Cardiac fibroblast (primary cell): ENCODE data around the gene ZNF22.

ENCODE experiments used
- DNase-seq, 2 donors: peaks; one replicate each; pipeline versions ENCODE4 v3.0.0 to v3.0.0-alpha.2; 2010; ENCODE audit warnings: low read depth in 2 of 2
- H3K4me3 ChIP-seq, 2 donors: replicated peaks in 1 of 2; 1 replicate in 1 of 2; 2 replicates in 1 of 2; pipeline ENCODE4 v1.5.1; 2011; ENCODE audit warnings: low read depth in 2 of 2, low read length in 2 of 2, mild to moderate bottlenecking in 2 of 2, moderate library complexity in 1 of 2
- CTCF ChIP-seq: IDR thresholded peaks from one replicate; pipeline ENCODE4 v1.5.1; 2011; ENCODE audit warnings: low read depth, mild to moderate bottlenecking, low read length, inconsistent platforms

ZNF22 gene

GRCh38 chr10:44992070-44992731 is 8.5 kb upstream of the ZNF22 start:
- no peak for DNase-seq
- TF ChIP-seq CTCF = no peak
- no peak overlapping the region for H3K4me3 ChIP-seq

GRCh38 chr10:44992732-44993225 is 7.9 kb upstream of the ZNF22 start:
- H3K4me3 ChIP-seq = no peak overlapping the region
- no peak for DNase-seq
- no peak for TF ChIP-seq CTCF

DNA sequence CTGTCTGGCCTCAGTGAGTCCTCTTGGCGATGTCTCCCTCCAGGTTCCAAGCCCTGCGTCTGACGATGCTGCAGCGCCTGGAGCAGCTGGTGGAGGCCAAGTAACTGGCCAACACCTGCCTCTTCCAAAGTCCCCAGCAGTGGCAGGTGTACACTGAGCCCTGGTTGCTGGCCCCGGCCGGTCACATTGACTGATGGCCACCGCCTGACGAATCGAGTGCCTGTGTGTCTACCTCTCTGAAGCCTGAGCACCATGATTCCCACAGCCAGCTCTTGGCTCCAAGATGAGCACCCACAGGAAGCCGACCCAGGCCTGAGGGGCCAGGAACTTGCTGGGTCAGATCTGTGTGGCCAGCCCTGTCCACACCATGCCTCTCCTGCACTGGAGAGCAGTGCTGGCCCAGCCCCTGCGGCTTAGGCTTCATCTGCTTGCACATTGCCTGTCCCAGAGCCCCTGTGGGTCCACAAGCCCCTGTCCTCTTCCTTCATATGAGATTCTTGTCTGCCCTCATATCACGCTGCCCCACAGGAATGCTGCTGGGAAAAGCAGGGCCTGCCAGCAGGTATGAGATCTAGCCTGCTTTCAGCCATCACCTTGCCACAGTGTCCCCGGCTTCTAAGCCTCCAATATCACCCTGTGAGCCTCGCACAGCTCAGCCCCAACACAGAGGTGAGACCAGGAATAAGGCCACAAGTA is 7.3 kb upstream of the ZNF22 start:
- no peak for DNase-seq
- TF ChIP-seq CTCF = no peak
- H3K4me3 ChIP-seq = no peak overlapping the region

GRCh38 chr10:44993922-44994751 is 6.6 kb upstream of the ZNF22 start:
- H3K4me3 ChIP-seq = no peak overlapping the region
- no peak for TF ChIP-seq CTCF
- peak; percentile 76 to 79 for DNase-seq

DNA sequence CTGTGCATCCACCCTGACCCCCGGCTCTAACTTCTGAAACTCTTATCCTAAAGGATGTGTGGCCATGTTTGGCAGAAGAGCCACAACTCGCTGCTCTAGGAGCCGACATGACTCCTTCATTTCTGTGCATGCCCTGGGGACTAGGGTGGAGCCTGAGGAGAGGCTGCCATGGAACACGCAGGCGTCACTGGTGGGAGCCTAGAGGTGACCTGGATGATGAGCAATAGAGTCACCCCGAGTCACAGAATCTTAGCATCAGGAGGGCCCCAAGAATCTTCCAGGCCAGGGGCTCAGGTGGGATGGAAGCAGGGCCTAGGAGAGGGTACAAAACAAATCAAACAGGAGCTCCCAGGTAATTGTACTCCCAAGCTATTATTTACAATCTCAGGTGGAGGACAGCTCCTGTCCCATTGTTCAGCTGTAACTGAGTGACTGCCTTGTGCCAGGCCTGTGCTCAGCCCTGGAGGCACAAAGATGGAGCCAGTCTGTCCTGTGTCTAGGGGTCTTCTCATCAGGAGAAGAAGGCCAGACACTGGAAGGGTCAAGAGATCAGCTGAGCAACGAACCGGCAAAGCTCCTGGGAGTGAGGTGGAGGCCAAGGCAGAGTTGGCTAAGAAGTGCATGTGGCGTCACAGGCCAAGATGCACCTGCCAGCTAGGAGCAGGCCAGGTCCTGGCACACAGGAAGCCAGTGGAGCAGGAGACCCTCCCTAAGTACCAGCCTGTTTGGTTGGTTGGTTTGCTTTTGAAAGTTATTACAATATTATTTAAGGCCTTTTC is 5.8 kb upstream of the ZNF22 start:
- no peak overlapping the region for H3K4me3 ChIP-seq
- TF ChIP-seq CTCF = no peak
- no peak for DNase-seq

GRCh38 chr10:44995581-44995913 is 5.2 kb upstream of the ZNF22 start:
- TF ChIP-seq CTCF = no peak
- DNase-seq = no peak
- no peak overlapping the region for H3K4me3 ChIP-seq
